ENCODE results near the gene MORC2.

The MORC2 gene

GRCh38 chr22:30919973-30920372 is 48.6 kb downstream of the MORC2 start:
- H3K9ac ChIP-seq (ENCODE audit: low read depth, low read length, poor library complexity, severe bottlenecking) = no peak overlapping the region
- no peaks in the 10 kb centered on the region for H3K9me3 ChIP-seq (ENCODE audit: insufficient read depth, low read depth, low read length)
- H3F3A ChIP-seq (ENCODE audit: low read depth) = no peaks in the 10 kb centered on the region
- no peaks in the 10 kb centered on the region for H3K9me2 ChIP-seq (replicated peaks; ENCODE audit: low read depth, low read length)
- no peaks in the 10 kb centered on the region for H3K4me1 ChIP-seq (ENCODE audit: insufficient read depth, low read length, poor library complexity, severe bottlenecking)
- H2AFZ ChIP-seq (ENCODE audit: low read length) = no peak overlapping the region
- no peaks in the 10 kb centered on the region for H3K79me2 ChIP-seq (ENCODE audit: insufficient read depth, low read length)
- H3K4me3 ChIP-seq (ENCODE audit: low read length, poor library complexity, severe bottlenecking) = no peak overlapping the region
- no peak overlapping the region for H3K4me2 ChIP-seq (ENCODE audit: low read depth, low read length, poor library complexity, severe bottlenecking)
- no peaks in the 10 kb centered on the region for H3K27me3 ChIP-seq (ENCODE audit: insufficient read depth, low read length, poor library complexity, severe bottlenecking)
- H4K20me1 ChIP-seq (ENCODE audit: insufficient read depth, low read length, poor library complexity, severe bottlenecking) = no peaks in the 10 kb centered on the region
- TF ChIP-seq EZH2phosphoT487 (IDR thresholded peaks at IDR 0.05; ENCODE audit: borderline replicate concordance) = no peak
- TF ChIP-seq, protein P1, sequence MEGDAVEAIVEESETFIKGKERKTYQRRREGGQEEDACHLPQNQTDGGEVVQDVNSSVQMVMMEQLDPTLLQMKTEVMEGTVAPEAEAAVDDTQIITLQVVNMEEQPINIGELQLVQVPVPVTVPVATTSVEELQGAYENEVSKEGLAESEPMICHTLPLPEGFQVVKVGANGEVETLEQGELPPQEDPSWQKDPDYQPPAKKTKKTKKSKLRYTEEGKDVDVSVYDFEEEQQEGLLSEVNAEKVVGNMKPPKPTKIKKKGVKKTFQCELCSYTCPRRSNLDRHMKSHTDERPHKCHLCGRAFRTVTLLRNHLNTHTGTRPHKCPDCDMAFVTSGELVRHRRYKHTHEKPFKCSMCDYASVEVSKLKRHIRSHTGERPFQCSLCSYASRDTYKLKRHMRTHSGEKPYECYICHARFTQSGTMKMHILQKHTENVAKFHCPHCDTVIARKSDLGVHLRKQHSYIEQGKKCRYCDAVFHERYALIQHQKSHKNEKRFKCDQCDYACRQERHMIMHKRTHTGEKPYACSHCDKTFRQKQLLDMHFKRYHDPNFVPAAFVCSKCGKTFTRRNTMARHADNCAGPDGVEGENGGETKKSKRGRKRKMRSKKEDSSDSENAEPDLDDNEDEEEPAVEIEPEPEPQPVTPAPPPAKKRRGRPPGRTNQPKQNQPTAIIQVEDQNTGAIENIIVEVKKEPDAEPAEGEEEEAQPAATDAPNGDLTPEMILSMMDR (conservative IDR thresholded peaks at IDR 0.05; ENCODE audit: low read length) = no peak
- peaks cover 4% of the 10 kb centered on the region; the same call in 1 of the 2 replicates for H3K36me3 ChIP-seq (ENCODE audit: insufficient read depth, low read length)

GRCh38 chr22:30918761-30919160 is 49.8 kb downstream of the MORC2 start:
- Histone ChIP-seq H3K9me2 (replicated peaks; ENCODE audit: low read depth, low read length) (no peaks in the 10 kb centered on the region), H4K20me1 (ENCODE audit: insufficient read depth, low read length, poor library complexity, severe bottlenecking) (no peaks in the 10 kb centered on the region), H3K36me3 (ENCODE audit: insufficient read depth, low read length) (no peaks in the 10 kb centered on the region), H3K4me3 (ENCODE audit: low read length, poor library complexity, severe bottlenecking) (no peak overlapping the region), H3K4me1 (ENCODE audit: insufficient read depth, low read length, poor library complexity, severe bottlenecking) (no peaks in the 10 kb centered on the region), H3F3A (ENCODE audit: low read depth) (no peaks in the 10 kb centered on the region), H3K4me2 (ENCODE audit: low read depth, low read length, poor library complexity, severe bottlenecking) (no peak overlapping the region), H3K27me3 (ENCODE audit: insufficient read depth, low read length, poor library complexity, severe bottlenecking) (no peaks in the 10 kb centered on the region), H3K9me3 (ENCODE audit: insufficient read depth, low read depth, low read length) (no peaks in the 10 kb centered on the region), H3K79me2 (ENCODE audit: insufficient read depth, low read length) (no peaks in the 10 kb centered on the region), H2AFZ (ENCODE audit: low read length) (no peak overlapping the region), H3K9ac (ENCODE audit: low read depth, low read length, poor library complexity, severe bottlenecking) (no peak overlapping the region)
- TF ChIP-seq, protein P1 (conservative IDR thresholded peaks at IDR 0.05; ENCODE audit: low read length) = no peak
- TF ChIP-seq EZH2phosphoT487 (IDR thresholded peaks at IDR 0.05; ENCODE audit: borderline replicate concordance) = no peak

GRCh38 chr22:30910358-30910757 is 58.2 kb downstream of the MORC2 start:
- no peak for TF ChIP-seq EZH2phosphoT487 (IDR thresholded peaks at IDR 0.05; ENCODE audit: borderline replicate concordance)
- TF ChIP-seq, protein P1 (conservative IDR thresholded peaks at IDR 0.05; ENCODE audit: low read length) = no peak
- no peaks in the 10 kb centered on the region for H3K4me1 ChIP-seq (ENCODE audit: insufficient read depth, low read length, poor library complexity, severe bottlenecking)
- no peak overlapping the region for H3K9ac ChIP-seq (ENCODE audit: low read depth, low read length, poor library complexity, severe bottlenecking)

More at GRCh38 chr22:30910358-30910757, 58.2 kb downstream of the MORC2 start:
- no peaks in the 10 kb centered on the region for H4K20me1 ChIP-seq (ENCODE audit: insufficient read depth, low read length, poor library complexity, severe bottlenecking)
- no peaks in the 10 kb centered on the region for H3K36me3 ChIP-seq (ENCODE audit: insufficient read depth, low read length)
- H3K9me2 ChIP-seq (replicated peaks; ENCODE audit: low read depth, low read length) = no peaks in the 10 kb centered on the region
- H3K79me2 ChIP-seq (ENCODE audit: insufficient read depth, low read length) = no peaks in the 10 kb centered on the region
- H3K4me3 ChIP-seq (ENCODE audit: low read length, poor library complexity, severe bottlenecking) = no peak overlapping the region
- H3F3A ChIP-seq (ENCODE audit: low read depth) = no peaks in the 10 kb centered on the region
- no peaks in the 10 kb centered on the region for H3K9me3 ChIP-seq (ENCODE audit: insufficient read depth, low read depth, low read length)
- H3K4me2 ChIP-seq (ENCODE audit: low read depth, low read length, poor library complexity, severe bottlenecking) = no peak overlapping the region
- no peaks in the 10 kb centered on the region for H3K27me3 ChIP-seq (ENCODE audit: insufficient read depth, low read length, poor library complexity, severe bottlenecking)
- no peak overlapping the region for H2AFZ ChIP-seq (ENCODE audit: low read length)
